Measurements from ENCODE around the gene VAPA.
A peak's percentile ranks its signal among the peaks of the same experiment; 100 is the strongest.

The VAPA gene

DNA sequence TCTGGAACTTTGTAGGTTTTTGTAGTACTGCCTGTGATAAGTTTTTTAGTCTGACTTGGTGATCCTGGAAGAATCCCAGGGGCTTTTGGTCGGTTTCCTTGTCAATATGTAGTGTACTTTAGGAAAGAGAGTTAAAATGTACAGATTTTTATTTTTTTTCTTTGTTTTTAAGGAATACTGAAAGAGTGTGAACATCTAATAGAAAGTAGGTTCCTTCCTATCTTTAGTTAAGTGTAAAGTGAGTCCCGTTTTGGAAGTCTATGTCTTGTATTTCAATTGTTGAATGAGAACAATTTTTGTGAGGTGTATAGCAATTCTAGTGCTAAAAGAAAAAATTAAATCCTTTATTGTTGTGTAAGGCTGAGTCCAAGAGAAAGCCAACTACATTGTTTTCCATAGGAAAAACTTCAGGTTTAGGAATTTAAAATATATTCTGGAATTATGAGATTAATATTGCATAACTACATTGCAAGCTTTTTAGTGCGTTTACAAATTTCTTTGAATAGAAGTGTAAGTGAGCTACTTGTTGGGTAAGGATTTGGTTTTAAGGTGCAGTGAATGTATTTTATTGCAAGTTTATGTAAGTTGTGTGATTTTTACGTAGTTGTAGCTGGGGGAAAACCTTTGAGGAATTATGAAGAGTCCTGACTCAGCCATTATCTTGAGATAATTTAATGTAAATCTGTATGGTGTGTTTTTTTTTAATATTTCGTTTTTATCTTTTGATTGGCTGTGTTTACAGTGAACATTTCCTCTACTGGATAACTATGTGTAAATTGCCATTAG lies 1.7 kb downstream of the VAPA start:
- no peak for DNase-seq

- no peak for DNase-seq
These were observed 2.3 kb downstream of the VAPA start for GRCh38 chr18:9916077-9916639.

DNA sequence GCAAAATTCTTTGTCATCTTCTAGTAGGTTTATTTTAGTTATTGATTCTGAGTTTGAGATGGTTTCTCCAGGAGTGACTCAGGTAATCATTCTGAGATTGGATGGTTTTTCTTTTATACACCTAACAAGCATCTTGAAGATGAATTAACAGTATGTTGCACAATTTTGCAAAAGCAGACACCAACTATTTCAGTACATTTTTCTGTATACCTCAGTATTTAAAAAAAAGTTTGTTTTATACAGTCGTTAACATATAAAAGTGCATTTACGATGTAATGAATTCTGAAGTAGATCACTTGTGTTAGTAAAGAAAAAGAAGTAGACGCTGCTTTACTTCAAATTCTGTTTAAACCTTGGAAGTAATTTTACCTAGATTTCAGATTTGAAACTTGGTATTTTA lies 3.0 kb downstream of the VAPA start:
- DNase-seq, result no peak

- no peak for DNase-seq
These were observed 4.3 kb downstream of the VAPA start for GRCh38 chr18:9918016-9918680.

GRCh38 chr18:9919564-9920232 lies 5.9 kb downstream of the VAPA start:
- DNase-seq, result no peak

- no peak for DNase-seq
These were observed 8.9 kb downstream of the VAPA start for GRCh38 chr18:9922592-9923311.

DNA sequence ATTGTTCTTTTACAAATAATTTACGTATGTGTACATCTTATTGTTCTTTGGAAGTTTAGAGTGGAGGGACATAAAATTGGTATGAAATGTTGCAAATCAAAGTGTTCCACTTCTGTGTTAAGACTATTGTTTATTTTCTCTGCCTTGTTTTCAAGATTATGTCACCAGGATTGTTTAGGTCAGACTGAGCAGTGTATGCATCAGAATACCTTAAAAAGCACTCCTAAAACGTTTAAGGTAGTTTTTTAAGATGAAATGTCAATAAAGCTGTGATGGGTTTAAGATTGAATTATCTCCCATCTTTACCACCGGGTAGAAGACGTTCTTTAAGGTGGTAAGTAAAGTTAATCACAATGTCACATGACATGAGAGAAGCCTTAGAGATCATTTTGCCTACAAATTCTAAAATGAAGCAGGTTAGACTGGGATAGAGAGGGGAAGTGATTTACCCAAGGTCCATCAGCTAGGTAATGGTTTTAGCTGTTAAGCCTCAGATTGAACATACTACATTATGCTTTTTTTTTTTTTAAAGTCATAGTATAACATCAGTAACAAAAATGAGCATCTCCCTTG lies 10.6 kb downstream of the VAPA start:
- DNase-seq, result no peak

DNA sequence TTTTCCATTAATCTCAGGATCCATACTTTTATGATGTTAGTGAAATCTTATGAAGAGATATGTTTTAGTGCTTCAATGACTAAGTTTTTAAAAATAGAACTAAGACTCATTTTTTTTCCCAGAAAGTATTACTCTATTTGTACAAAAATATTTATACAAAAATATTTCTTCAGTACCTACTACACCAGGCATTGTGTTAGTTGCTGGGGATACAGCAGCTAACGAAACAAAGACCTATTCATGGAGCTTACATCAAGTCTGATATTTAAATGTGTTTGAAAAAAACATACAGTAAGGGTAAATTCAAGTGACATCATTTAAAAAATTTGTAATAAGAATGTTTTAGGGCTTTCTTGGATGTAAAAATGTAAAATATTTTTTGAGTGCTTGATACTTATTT lies 11.6 kb downstream of the VAPA start:
- no peak for DNase-seq

GRCh38 chr18:9925795-9926194 lies 12.0 kb downstream of the VAPA start:
- DNase-seq, result no peak

GRCh38 chr18:9926223-9926894 lies 12.5 kb downstream of the VAPA start:
- no peak for DNase-seq

DNA sequence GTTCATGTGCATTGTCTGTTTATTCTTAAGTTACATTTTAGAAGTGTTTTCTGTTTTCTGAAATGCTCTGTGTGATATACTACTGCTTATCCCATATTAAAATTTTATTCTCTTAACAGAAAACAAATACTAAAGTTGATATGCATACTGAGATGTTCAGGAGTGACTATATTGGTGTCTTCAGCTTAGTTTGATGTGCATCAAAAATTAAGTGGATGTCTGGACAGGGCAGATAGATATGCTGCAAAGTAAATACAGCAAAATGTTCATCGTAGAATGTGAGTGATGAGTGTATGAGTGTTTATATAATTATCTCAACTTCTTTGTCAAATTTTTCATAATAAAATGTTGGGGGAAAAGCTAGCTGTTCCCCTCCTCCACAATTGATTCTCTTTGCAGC lies 13.2 kb downstream of the VAPA start:
- DNase-seq, result no peak

GRCh38 chr18:9927392-9928063 lies 13.7 kb downstream of the VAPA start:
- no peak for DNase-seq

DNA sequence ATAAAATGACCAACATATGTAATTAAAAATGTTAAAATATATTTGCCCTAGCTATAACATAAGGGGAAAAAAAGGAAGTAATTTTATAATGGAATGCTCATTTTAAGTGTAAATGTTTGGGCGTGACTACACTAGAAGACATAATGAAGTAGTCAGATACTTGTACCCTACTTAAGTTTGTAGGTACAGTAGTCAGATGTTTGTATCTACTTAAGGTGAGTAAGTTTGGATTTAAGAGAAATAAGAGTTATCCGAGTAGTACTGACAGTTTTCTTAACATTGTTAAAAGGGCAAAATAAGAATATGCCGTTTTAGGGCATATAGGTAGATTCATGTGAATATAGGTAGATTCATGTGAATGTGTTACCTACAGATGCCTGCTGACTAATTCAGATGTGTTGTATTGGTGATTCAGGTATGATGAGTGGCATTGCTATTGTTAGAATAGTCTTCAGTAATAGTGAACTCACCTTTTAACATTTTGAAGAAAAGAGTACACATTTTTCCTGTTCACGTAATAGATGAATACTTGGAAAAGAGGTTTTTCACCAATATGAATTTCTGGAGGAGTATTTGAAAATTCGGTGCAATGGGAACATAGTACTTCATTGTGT lies 14.9 kb downstream of the VAPA start:
- DNase-seq, result no peak

DNA sequence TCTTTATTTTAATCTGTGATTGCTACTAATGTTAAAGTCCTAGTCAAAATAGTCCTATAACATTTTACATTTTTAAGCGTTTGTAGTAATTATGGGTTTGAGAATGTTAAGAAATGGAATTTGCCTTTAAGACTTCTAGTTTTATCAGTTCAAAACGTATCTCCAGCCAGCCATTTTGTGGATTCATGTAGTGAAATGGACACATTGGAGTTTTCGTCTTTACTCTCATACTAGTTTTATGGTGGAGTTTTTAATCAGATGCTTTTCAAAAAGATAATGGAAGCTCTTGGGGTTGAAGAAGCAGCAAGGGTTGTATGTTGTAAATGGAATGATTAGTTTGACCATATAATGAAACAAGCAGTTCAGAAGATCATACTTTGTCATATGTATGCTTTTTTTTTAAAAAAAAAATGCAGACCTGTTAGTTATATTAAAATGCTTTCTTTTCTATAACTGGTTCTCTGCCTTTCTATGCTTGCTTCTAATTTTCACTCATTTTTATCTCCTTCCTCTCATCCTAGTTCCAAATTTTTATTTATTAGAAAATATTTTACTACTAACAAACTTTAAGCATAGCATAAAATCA lies 16.6 kb downstream of the VAPA start:
- DNase-seq, result no peak

GRCh38 chr18:9931146-9931545 lies 17.3 kb downstream of the VAPA start:
- DNase-seq, result no peak

GRCh38 chr18:9931678-9932077 lies 17.9 kb downstream of the VAPA start:
- DNase-seq, result no peak

DNA sequence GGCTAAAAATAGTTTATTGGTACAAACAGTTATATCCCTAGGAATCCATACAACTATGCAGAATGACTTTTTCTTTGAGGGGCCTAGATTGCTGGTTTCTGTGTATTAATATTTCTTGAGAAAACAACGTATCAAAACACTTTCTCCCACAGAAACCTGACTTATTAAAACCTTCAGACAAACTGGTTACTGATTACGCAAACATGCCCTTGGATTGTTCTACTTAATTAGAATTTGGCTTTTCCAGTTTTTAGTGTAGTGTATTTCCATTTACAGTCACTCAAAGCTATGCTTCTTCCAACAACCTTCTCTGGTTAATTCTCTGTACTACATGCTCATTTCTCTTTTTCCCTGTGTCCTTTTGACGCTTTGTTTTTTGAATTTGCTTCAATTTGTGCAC lies 20.0 kb downstream of the VAPA start:
- DNase-seq, result no peak

DNA sequence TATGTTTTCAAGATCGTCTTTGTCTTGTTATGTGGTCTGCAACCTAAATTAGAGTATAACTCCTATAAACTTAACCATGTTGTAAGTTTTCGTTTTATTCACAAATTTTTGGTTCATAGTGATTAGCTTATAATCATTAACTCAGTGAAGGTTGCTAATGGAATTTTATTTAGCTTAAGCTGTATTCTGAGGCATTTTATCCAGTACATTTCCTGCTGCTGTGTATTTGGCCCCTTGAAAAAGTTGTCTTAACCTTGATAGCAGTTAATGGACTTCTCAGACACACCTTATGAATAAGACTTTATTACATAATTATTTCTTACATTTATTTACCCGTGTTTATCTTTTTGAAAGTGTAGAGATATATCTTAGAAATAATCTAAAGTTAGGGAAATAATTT lies 20.5 kb downstream of the VAPA start:
- no peak for DNase-seq

DNA sequence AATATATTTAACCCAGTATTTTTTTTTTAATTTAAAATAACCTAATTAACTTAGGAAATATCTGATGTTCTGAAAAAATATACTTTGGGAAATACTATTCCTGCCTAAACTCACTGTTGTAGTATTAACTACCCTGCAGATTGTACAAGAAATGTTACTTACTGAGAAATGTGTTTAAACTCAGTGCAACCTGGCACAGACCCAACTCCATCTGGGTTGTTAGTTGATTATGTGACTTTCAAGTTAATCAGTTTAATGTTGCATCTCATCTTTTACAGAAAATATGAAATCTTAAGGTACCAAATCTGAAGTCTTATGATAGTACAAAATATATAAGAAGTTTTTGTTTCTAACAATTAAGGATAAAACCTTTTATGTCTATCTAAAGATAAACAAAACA lies 27.3 kb downstream of the VAPA start:
- no peak for DNase-seq

DNA sequence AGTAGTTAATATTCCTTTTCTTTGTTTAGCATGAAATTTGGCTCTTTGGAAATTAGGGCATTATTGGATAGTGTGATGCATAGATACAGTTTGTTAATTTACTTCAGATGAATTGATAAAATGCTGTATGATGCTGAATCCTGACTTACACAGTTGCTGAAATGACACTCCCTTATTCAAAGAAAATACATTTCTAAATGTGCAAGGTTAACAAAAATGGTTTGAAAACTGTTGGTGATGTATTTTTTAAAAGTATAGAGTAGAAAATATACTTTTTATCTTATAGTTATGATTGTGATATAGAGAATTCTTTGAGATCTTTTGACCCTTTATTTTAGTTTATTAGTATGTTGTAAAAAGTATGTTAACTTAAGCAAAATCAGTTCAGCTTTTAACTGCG lies 27.8 kb downstream of the VAPA start:
- DNase-seq, result no peak

DNA sequence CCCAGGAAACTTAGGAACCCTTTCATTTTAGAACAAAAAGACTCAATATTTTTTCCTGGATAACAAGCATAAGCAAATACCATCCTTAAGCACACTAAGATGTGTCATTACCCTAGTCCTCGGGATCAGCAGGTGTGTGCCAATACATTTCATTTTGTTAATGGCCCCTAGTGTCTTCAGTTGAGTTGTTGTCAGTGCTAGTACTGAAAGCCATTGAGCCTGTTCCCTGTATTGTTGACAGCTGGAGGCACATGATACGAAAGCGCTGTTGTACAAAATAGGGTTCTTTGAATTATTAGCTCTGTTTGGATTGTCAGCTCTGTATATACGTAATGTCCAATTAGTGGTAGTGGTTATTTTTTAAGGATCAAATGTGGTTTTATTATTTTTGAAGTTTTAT lies 29.5 kb downstream of the VAPA start:
- DNase-seq, result peak; percentile 29
